DND-41 (cell line): ENCODE results near the gene LSM3.

Experiments
- EZH2 ChIP-seq: IDR thresholded peaks from 3 replicates; pipeline ENCODE4 v1.6.1; 2012; ENCODE audit warnings: borderline replicate concordance, low read depth, mild to moderate bottlenecking, moderate library complexity, low read length, inconsistent platforms; ENCODE audit not compliant: severe bottlenecking
- TF ChIP-seq, protein P1 (sequence below): IDR thresholded peaks from 2 replicates; pipeline ENCODE4 v1.5.1; 2012; ENCODE audit warnings: borderline replicate concordance, low read length, moderate library complexity, mild to moderate bottlenecking; ENCODE audit not compliant: poor library complexity, severe bottlenecking; ENCODE audit errors: extremely low read depth

DNA sequence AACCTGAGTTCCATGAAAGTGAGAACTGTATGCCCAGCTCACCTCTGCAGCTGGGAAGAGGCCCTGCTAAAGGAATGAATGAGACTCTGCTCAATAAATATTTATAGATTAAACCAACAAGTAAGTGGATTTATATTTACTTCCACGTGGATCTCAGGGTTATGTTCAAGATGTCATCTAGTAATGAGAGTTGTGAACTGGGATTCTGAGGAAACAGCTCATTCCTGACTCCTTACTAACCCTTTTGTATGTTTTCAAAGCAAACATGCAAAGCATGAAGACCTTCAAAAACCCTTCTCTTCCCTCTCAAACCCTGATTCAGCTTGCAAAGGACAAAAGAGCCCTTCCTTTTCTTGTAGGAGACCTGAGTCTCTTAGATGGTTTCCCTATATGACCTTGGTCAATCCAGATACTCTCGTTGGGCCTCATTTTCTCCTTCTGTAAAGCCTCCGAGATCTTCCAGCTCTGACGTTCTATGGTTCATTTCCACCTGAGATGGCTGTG is 53.4 kb downstream of the LSM3 start:
- TF ChIP-seq, protein P1, sequence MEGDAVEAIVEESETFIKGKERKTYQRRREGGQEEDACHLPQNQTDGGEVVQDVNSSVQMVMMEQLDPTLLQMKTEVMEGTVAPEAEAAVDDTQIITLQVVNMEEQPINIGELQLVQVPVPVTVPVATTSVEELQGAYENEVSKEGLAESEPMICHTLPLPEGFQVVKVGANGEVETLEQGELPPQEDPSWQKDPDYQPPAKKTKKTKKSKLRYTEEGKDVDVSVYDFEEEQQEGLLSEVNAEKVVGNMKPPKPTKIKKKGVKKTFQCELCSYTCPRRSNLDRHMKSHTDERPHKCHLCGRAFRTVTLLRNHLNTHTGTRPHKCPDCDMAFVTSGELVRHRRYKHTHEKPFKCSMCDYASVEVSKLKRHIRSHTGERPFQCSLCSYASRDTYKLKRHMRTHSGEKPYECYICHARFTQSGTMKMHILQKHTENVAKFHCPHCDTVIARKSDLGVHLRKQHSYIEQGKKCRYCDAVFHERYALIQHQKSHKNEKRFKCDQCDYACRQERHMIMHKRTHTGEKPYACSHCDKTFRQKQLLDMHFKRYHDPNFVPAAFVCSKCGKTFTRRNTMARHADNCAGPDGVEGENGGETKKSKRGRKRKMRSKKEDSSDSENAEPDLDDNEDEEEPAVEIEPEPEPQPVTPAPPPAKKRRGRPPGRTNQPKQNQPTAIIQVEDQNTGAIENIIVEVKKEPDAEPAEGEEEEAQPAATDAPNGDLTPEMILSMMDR: no peak
- no peak for TF ChIP-seq EZH2
